Dermis microvascular lymphatic vessel endothelial cell (primary cell): ENCODE results near the gene PALD1. TPM values are rescaled to one million over a fixed set of nuclear protein-coding genes. Genes with fewer than 3 reads are reported as not detected.

Experiments
- DNase-seq, 2 donors: peaks; one replicate each; pipeline versions ENCODE4 v3.0.0 to v3.0.0-alpha.2; 2010; ENCODE audit warnings: low read depth in 2 of 2
- total RNA-seq: library from RNA; depleted of rRNA; stranded (reverse); fragments of >200 nt; gene quantifications from 2 replicates; pipeline ENCODE4 v1.2.1, GENCODE V29; 2014

The PALD1 gene
- total RNA-seq, 1 donor from 2014 or later, result 177 TPM

GRCh38 chr10:70504521-70505358 lies 26.2 kb downstream of the PALD1 start:
- DNase-seq, result no peak

GRCh38 chr10:70505908-70506307 lies 27.3 kb downstream of the PALD1 start:
- DNase-seq, result no peak

- no peak for DNase-seq
These were observed 29.4 kb downstream of the PALD1 start for GRCh38 chr10:70507966-70508365.

GRCh38 chr10:70508912-70509756 lies 30.6 kb downstream of the PALD1 start:
- peak; percentile 79 to 95 for DNase-seq

- DNase-seq, result no peak
These were observed 31.2 kb downstream of the PALD1 start for GRCh38 chr10:70509757-70510147.

GRCh38 chr10:70510453-70510852 lies 31.9 kb downstream of the PALD1 start:
- DNase-seq, result no peak

GRCh38 chr10:70510904-70511303 lies 32.3 kb downstream of the PALD1 start:
- no peak for DNase-seq

GRCh38 chr10:70512149-70512639 lies 33.6 kb downstream of the PALD1 start:
- DNase-seq, result no peak

- no peak for DNase-seq
These were observed 35.3 kb downstream of the PALD1 start for GRCh38 chr10:70513848-70514309.

- no peak for DNase-seq
These were observed 36.0 kb downstream of the PALD1 start for GRCh38 chr10:70514591-70514990.

GRCh38 chr10:70515035-70515667 lies 36.6 kb downstream of the PALD1 start:
- DNase-seq, result no peak

- DNase-seq, result peak; percentile 54 to 83
These were observed 40.1 kb downstream of the PALD1 start for GRCh38 chr10:70518695-70519094.

GRCh38 chr10:70523057-70523456 lies 44.5 kb downstream of the PALD1 start:
- no peak for DNase-seq

GRCh38 chr10:70523549-70523948 lies 45.0 kb downstream of the PALD1 start:
- no peak for DNase-seq

GRCh38 chr10:70528314-70528713 lies 49.7 kb downstream of the PALD1 start:
- no peak for DNase-seq

- peak in 1 of 2 donors; percentile 41 for DNase-seq
These were observed 50.3 kb downstream of the PALD1 start for GRCh38 chr10:70528741-70529362.

- no peak for DNase-seq
These were observed 51.3 kb downstream of the PALD1 start for GRCh38 chr10:70529848-70530247.

- no peak for DNase-seq
These were observed 51.7 kb downstream of the PALD1 start for GRCh38 chr10:70530315-70530714.

GRCh38 chr10:70532554-70533188 lies 54.1 kb downstream of the PALD1 start:
- DNase-seq, result no peak

- no peak for DNase-seq
These were observed 54.6 kb downstream of the PALD1 start for GRCh38 chr10:70533189-70533558.

- DNase-seq, result no peak
These were observed 55.7 kb downstream of the PALD1 start for GRCh38 chr10:70534281-70534680.
